HG02981 (cell line): ENCODE results near the gene FOXA3.
"Not testable (repeated sequence)": the region's sequence is repeated elsewhere in the genome, so short reads cannot be mapped to it uniquely, and the experiment has no call there.

Experiments used
- ATAC-seq: cut with Tn5 transposase; IDR thresholded peaks from one replicate; pipeline ENCODE4 v1.9.1; 2021; ENCODE audit warnings: mild to moderate bottlenecking, moderate library complexity; ENCODE audit not compliant: unreplicated experiment

Gene FOXA3

DNA sequence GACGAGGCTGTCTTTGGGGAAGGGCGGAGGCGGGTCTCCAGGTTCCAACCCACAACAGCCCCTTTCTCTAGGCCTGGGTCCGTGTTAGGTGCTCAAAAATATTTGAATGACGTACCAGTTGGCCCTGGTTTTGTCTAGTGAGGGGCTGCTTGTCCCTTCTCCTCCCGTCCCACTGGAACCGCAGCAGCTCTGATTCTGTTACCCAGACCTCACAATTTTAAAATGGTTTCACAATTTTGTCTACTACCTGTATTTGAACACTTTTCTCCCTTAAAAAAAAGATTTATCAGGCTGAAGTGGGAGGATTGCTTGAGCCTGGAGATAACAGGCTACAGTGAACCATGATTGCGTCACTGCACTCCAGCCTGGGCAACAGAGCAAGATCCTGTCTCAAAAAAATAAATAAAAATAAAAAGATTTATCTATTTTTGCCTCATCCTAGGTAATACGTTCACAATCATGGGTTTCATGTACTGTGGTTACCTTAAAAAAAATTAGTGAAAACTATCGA is 23.1 kb downstream of the FOXA3 start:
- no peak for ATAC-seq

DNA sequence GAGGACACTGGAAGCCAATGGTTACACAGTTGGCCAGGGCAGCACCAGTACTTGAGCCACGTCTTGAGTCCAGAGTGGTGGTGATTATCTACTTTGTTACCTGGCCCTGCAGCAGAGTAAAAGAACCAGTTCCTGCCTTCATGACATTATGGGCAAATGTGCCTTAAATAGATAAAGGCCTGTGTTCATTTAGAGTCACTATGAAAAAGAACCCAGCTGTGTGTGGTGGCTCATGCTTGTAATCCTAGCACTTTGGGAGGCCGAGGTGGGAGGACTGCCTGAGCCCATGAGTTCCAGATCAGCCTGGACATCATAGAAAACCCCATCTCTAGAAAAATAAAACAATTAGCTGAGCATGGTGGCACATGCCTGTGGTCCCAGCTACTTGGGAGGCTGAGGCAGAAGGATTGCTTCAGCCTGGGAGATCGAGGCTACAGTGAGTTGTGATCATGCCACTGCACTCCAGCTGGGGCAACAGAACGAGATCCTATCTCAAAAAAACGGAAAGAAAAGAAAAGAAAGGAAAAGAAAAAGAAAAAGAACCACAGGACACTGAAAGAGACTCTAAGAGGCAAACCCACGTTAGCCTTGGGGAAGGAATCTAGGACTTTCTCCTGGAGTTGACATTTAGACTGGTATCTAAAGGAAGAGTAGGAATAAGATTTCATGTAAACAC is 25.2 kb downstream of the FOXA3 start:
- ATAC-seq: no peak

DNA sequence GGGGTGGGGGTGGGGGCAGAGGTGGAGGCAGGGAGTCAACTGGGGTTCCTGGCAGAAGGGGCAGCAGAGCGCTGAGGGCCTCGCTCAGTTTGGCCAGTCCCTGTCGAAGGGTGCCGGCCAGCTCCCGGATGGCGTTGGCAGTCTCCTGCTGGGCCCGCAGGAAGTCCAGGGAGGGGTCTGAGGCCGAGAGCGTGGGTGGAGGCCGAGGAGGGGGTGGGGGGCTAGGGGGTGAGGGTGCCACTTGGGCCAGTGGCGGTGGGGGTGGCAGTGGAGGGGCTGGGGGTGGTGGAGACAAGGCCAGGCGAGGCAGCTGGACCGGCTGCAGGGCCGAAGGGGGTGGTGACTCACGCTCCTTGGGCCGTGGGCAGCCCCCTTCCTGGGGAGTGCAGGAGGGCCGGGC is 26.8 kb downstream of the FOXA3 start:
- ATAC-seq: no peak

DNA sequence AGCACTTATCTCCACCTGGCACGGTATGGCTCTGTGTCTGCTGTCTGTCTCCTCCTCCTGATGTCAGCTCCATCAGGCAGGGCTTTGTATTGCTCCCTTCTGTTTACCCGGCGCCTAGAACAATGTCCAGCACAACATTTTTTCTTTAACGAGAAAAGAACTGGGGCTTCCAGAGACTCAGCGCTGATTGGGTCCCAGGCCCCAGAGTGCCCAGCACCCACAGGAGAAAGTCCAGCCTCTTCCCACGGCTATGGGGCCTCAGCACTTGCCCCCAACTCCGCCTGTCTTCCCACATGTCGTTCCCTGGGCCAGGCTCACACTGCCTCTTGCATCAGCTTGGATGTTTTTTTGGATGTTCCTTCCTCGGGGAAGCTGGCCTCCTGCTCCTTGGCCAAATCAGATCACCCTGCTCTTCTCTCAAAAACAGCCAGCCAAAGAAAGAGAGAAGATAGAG is 31.4 kb downstream of the FOXA3 start:
- ATAC-seq: no peak

DNA sequence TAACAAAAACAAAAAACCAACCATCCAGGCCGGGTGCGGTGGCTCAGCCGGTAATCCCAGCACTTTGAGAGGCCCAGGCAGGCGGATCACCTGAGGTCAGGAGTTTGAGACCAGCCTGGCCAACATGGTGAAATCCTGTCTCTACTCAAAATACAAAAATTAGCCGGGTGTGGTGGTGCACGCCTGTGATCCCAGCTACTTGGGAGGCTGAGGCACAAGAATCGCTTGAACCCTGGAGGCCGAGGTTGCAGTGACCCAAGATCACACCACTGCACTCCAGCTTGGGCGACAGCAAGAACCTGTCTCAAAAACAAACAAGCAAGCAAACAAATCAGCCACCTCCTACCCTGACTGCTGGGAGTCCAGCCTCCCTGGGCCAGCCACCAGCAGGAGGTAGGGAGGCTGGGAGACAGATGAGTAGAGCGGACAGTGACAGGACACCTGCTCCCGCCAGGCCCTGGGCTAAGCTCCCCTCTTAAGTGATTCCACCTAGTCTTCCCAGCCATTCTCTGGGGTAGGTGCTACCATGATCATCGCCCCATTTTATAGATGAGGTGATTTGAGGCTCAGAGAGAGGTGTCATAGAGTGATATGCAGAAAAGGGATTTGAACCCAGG is 32.0 kb downstream of the FOXA3 start:
- ATAC-seq: not testable (repeated sequence)

DNA sequence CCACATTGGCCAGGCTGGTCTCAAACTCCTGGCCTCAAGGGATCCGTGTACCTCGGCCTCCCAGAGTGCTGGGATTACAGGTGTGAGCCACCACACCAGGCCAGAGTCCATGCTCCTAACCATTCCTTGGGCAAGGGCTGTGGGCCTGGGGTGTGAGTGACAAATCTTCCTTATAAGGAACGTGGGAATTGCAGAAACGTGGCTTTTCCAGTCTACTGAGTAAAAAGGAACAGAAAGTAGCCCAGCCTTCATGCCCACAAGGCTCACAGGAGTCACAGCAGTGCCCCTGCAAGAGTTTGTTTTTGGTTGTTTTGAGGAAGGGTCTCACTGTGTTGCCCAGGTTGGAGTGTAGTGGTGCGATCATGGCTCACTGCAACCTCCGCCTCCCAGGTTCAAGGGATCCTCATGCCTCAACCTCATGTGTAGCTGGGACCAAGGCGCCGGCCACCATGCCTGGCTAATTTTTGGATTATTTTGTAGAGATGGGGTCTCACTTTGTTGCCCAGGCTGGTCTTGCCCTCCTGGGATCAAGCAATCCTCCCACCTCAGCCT is 33.2 kb downstream of the FOXA3 start:
- ATAC-seq: no peak

DNA sequence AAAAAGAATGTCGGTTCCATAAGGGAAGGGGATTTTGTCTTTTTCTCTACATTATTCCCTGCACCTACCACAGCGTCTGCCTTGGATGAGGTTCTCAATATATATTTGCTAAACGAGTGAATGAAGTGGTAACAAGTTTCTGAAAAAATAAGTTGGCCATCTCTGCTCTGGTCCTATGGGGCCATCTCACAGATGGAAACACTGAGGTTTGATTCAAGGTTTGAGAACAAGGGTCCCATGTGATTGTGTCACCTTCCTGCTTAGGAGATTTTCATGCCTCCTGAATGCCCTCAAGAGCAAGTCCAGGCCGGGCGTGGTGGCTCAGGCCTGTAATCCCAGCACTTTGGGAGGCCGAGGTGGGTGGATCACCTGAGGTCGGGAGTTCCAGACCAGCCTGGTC is 35.1 kb downstream of the FOXA3 start:
- ATAC-seq: no peak

DNA sequence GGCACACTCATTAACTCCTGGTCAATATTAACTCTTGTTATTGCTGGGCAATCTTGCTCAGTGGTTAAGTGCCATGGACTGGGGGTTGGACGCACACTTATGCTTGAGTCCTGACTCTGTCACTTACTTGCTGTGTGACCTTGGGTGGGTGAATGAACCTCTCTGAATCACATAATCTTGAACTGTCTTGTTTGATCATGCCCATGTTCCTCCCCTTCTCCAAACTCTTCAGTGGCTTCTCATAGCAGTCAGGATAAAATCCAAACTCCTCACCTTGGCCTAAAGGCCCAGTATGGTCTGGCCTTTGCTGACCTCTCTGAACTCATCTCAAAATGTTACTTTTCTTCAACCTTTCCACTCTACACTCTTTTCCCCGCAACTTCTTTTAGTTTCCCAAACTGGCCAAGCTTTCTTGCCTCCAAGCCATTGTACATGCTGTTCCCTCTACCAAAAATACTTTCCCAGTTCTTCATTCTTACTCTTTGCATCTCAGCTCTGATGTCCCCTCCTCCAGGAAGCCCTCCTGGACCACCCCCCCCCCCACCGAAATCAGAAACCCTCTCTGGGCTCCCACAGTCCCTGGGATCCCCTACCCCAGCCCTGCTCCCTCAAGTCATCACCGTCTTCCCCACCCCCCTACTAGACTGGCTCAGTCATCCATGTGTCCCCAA is 35.9 kb downstream of the FOXA3 start:
- no peak for ATAC-seq

DNA sequence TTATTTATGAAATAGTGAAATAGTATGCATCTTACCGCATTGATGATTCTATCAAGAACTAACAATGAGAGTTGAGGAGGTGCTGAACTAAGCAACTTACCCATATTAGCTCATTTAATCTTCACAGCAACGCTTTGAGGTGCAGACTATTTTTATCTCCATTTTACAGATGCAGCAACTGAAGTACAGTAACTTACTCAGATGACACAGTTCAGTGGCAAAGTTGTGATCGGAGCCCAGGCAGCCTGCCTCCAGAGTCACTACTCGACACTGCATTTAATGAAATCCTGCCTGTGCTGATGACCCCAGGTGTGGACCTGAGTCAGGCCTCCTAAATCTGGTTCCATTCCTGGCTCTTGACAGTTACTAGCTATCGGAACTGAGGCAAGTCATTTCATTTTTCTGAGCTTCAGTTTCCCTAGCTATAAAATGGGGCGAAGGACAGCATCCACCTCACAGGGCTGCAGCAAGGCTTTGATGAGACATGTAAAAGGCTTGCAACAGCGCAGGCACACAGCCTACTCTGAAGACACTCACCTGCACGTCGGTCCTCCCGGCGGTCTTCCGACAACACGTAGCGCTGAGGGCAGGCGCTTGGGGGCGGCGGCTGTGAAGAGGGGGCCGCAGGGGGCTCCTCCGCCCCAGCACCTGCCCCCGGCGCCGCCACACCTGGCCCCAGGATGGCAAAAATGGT is 36.8 kb downstream of the FOXA3 start:
- no peak for ATAC-seq

DNA sequence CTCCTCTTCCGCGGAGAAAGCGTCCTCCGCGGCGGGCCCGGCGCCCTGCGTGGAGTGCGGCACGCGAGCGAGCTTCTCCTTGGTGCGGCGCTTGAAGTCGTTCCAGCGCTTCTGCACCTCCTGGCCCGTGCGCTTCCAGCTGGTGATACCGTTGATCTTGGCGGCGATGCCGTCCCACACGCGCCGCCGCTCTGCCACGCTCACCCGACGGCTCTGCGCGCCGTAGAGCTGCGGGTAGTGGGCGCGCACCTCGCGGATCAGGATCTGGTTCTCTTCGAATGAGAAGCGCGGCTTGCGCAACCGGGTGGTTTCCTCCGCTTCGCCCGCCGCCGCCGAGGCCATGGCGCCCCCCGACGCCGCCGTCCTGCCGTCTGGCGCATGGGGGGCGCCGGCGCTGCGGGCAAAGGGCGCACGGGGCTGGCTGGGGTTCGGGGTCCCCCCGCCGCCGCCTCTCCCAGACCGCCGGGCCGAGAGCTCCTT is 37.3 kb downstream of the FOXA3 start:
- ATAC-seq: no peak

DNA sequence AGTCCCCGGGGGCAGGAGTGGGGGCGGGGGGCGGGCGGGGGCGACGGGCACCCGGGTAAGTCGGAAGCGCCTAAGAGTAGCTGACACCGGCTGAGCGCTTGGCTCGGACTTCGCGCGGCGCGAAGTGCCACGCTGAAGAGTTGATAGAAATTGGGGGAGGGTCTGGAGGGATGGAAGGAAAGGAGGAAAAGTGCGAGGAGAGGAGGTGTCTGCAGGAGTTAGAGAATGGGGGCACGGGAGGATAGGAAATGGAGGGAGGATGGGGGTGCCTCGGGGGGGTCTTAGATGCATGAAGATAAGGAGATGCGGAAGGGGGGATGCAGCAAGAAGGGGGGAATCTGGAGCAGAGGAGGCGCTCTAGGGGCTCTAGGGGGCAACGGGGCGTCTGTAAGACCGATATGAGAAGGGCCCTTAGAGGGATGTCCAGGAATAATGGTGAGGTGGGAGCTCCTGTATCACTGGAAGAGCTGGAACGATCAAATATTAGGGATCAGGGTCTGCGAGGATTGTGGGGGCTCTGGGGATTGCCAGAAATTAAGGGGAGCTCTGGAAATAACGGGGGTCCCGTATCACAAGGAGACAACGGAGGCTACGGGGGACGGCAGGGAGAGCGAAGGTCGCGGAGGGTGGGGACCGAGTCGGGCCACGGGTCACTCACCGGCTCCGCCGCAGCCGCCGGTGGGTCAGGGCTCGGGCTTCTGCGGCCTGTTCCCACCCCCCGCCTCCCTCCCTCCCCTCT is 38.0 kb downstream of the FOXA3 start, which contains the start of gene MYPOP:
Gene MYPOP (minus strand): TSS at position 702 of the 739 bp plus-strand sequence. CDS start 840 bp downstream, outside the sequence.
- no peak for ATAC-seq

DNA sequence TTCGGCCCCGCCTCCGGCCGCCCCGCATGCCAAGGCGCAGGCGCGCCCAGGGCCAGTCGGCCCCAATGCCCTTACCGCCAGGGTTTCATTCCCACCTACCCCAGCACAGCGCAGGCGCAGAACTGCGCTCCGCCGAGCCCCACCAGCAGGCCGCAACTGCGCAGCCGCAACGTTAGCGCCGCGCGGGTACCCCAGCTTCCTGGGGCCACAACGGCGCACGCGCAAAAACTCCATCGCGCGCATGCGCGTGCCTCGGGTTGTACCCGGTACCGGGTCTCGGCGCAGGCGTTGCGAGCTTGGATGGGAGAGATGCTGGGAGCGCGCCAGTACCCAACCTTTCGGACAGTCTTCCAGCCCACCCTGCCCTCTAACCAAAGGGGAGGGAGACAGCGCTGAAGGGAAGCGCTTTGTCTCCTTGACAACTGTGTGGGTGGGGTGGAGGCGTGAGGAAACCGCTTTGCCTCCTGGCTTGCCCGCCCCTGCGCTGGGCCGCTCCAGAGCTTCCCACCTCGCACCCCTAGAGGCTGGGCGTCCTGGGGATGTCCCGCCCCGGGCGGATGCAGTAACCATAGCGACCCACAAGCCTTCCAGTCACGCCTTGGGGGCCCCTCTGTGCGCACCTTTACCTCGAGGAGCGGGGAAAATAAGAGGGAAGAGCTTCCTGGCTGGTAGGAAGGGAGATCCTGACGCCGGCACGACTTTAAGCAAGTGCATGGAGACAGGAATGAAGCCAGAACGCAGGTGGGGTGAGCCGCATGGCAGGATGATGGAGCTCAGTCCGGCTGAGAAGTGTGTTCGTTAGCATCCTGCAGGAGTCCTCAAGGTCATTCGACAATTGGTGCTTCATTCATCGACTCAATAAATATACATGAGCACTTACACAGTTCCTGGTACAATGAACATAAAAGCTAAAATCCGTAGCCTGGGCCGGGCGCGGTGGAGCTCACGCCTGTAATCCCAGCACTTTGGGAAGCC is 38.8 kb downstream of the FOXA3 start:
- ATAC-seq: peak; percentile 90

DNA sequence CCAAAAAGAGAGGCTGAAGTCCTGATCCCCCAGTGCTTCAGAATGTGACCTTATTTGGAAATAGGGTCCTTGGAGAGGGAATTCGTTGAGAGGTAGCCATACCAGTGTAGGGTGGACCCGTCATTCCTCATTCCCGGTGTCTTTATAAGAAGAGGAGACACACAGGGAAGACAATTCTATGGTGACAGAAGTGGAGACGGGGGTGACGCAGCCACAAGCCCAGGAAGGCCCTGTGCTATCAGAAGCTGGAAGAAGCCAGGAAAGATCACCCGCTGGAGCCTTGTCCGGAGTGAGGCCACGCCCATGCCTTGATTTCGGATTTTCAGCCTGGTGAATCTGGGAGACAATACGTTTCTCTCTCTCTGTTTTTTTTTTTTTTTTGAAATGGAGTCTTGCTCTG is 40.9 kb downstream of the FOXA3 start:
- ATAC-seq: no peak

DNA sequence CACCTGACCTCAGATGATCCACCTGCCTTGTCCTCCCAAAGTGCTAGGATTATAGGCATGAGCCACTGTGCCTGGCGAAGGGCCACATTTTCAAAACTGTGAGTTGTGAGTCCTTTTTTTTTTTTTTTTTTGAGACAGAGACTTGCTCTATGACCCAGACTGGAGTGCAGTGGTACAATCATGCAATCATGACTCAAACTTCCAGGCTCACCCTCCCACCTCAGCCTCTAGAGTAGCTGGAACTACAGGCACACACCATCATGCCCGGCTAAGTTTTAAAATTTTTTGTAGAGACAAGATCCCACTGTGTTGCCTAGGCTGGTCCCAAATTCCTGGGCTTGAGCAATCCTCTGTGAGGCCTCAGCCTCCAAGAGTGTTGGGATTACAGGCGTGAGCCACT is 42.1 kb downstream of the FOXA3 start:
- ATAC-seq: no peak

DNA sequence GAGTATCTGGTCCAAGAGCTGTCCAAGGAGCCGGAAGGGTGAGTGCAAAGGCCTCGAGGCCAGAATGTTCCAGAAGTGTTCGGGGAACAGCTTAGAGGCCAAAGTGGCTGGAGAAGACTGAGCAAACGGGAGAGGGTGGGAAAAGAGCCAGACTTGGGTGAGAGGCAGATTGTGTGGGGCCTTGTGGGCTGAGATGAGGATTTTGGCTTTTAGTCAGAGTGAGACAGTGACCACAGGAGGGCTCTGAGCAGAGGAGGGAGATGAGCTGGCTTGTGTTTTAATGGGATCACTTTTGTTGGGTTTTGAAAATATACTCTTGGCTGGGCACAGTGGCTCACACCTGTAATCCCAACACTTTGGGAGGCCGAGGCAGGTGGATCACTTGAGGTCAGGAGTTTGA is 44.8 kb downstream of the FOXA3 start:
- ATAC-seq: no peak

DNA sequence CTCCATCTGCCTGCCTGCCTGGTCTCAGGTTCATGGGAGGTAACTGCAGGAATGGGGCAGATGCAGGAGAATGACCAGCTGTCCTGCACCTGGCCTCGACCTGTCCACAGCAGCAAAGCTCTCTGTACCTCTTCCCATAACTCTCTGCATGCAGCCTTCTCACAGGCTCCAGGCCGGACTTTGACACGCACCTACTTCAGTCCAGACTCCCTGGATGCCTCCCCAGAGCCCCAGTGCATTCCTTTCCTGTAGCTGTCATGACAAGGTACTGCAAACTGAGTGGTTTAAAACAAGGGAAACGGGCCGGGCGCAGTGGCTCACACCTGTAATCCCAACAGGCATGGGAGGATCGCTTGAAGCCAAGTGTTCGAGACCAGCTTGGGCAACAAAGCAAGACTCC is 47.2 kb downstream of the FOXA3 start:
- ATAC-seq: no peak

DNA sequence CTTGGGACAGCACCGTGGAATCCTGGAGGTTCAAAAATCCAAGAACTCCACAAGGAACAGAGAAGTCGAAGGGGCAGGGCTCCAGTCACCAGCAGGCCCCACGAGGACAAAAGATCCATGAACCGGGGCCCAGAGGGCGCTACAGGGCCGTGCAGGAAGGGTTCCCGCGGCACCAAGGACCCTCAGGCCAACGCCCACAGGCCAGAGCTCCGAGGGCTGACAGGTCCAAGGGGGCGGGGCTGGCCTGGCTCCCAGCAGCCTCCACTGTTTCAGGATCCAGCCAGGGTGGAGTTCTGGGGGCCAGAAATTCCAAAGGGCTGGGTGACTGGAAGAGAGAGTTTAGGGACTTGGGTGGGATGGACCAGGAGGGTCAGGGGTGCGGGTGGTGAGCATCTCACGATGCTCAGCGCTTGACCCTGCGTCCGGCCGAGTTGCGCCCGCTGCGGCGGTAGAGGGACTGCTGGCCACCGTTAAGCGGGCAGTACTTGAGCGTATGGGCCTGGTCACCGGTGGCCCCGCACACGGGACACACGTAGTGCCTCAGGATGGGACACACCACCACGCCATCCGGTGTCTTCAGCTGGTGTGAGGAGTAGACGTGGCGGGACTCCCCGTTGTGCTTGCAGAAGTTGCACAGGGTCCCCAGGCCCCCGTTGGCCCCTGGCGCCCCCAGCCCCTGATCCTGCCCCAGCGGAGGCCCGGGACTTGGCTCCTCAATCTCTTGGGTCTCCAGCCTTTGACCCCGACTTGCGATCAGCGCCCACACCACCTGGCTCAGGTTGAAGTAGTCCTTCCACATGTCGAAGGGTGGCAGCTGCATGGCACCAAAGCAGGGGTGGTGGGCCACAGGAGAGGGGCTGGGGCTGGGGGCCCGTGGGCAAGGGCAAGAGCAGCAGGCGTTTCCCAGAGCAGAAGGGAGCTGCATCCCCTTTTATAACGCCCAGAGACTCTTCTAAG is 50.0 kb downstream of the FOXA3 start, which contains the start of gene NANOS2:
Gene NANOS2 (minus strand): TSS at position 905 of the 957 bp plus-strand sequence. CDS start 85 bp downstream, at position 820.
- ATAC-seq: no peak
